Activated naive CD4-positive, alpha-beta T cell (primary cell): Measurements from ENCODE around the gene KCNA5.

Experiments used
- DNase-seq, 4 experiments: peaks; one replicate each; lab custom pipeline; 2025; lab: John Stamatoyannopoulos, UW

Gene KCNA5

GRCh38 chr12:5043589-5044419, at the start of gene KCNA5:
TSS of gene KCNA5 (plus strand) at chr12:5043879. CDS start at chr12:5044148, 269 bp downstream.
- DNase-seq: no peak

DNA sequence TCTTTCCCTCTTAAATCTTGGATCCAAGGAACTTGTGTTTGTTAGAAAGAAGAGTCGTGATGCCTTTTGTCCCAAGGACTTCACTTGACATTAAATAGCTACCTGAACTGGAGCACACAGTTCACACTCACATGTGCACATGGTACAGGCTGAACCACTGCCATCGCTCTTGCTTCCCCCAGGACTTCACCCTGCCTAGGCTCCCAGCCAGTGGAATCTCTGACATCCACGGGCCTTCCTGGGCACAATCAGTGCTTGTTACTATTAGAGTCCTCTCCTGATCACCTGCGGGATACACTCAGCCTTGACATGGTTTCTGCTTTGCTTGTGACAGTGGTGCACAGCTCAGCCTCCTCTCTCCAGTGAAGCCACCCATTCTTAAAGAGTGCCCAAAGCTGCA, 49.1 kb upstream of the KCNA5 start:
- no peak for DNase-seq

DNA sequence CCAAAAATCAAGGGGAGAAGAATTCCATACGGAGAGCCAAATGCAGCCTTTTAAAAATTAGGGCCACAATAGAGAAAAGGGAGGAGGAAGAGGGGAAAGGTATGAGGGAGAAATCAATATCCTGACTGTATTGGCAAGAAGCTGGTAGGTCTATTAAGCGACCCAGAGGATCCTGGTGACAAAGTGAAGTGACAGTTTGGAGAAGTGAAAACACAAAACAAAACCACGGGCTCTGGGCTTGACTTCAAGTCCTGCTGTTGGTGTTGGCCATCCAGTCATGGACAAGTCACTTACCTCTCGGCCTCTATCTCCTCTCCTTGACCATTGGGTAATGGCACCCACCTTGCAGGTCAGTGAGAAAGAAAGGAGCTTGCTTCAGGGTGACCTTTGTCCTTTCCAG, 47.0 kb upstream of the KCNA5 start:
- DNase-seq: no peak

- no peak for DNase-seq
These were observed 45.7 kb upstream of the KCNA5 start for GRCh38 chr12:4997939-4998338.

- no peak for DNase-seq
These were observed 43.5 kb upstream of the KCNA5 start for GRCh38 chr12:5000204-5000603.

- DNase-seq: no peak
These were observed 42.9 kb upstream of the KCNA5 start for GRCh38 chr12:5000658-5001385.

DNA sequence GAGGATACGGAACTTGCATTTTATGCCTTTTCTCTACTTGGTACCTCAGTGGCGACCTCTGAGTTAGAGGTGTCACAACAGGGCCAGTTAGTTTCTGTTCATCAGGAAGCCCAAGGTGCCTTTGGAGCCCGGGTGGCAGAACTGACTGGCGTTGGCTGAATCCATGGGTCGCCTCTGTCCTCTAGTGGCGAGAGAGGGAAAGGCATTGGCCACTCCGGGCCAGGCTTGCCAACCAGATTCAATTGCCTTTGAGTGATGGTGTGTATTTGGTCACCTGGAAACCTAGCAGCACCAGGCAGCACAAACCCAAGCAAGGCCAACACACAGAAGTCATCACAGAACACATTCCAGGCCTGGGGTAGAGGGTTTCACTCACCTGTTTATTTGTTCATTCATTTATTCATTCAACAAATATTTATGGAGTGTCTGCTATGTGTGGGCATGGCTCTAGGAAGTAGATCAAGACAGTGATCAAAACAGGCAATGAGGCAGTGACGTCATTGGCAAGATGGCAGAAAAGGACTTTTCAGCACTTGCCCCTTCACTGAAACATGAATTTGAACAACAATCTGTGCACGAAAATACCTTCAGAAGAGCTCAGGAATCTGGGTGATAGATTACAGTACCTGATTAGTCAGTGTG, 40.5 kb upstream of the KCNA5 start:
- no peak for DNase-seq

DNA sequence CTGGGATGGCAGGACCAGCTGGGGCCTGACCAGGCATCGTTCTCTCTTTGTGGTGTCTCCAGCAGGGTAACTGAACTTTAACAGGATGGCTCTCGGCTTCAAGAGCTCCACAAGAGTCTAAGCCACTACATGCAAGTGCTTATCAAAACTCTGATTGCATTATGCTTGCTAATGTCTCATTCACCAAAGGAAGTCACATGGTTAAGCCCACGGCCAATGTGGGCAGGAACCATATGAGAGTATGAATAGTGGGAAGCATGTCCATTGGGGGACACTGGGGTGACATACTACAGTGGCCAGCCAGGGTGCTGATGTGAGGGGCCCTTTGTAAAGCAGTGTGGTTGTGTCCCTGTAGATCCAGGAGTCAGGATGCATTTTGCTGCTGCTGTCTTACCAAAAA, 35.0 kb upstream of the KCNA5 start:
- DNase-seq: no peak

GRCh38 chr12:5010151-5010550, 33.5 kb upstream of the KCNA5 start:
- no peak for DNase-seq

- no peak for DNase-seq
These were observed 31.3 kb upstream of the KCNA5 start for GRCh38 chr12:5012337-5012736.

DNA sequence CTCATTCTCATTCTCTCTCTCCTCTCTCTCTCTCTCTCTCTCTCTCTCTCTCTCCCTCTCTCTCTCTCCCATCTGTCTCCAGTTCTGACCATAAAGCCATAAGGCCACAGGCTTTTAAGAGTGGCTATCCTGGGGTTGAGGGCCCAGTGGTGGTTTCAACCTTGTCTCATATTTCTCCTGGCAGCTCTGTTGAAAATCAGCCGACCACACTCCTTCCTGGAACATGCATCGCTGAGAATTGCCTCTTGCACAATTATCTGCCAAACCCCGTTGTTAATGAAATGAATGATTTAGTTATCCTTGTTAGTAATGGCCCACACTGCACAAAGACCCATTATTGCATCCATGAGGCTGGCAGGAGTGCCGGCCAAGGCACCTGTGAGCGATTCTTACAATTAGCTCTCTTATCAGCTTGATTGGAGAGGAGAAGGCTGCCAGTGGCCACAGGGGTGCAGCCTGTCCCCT, 30.4 kb upstream of the KCNA5 start:
- no peak for DNase-seq

GRCh38 chr12:5014269-5014668, 29.4 kb upstream of the KCNA5 start:
- DNase-seq: no peak

GRCh38 chr12:5015711-5016492, 27.8 kb upstream of the KCNA5 start:
- DNase-seq: no peak

DNA sequence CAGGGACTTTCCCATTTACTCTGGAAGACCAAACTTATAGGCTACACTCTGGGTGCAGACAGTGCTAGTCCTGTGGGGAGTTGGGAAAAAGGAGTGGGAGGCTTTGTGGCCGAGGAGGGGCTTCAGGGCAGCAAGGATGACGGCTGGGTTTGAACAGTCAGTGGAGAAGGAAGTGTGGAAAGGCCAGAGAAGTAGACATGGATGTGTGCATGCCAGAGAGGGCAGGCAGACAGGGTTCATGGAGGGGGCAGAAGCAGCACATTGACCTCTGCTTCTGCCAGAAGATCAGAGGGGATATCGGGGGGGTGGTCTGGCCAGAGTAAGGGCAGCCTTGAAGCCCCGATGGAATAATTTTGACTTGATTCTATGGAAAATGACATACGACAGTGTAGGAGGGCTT, 27.2 kb upstream of the KCNA5 start:
- DNase-seq: no peak

- no peak for DNase-seq
These were observed 25.9 kb upstream of the KCNA5 start for GRCh38 chr12:5017638-5018348.

DNA sequence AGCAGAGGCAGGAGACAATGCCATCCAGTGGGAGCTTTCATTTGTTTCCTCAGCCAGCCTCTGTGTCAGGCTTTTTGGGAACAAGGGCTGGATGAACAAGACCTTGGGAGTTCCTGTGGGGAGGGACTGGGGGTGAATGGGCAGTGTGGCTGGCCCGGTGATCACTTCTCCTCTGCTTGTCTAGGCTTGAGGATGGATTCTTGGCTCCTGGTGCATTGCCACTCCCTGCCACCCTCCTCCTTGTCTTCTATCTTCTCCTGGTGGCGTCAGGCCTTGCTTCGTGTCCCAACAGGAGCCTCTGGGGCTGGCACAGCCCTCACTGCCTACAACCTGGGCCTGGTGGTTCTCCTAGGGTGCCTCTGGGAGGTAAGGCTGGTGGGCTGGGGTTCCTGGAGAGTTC, 25.0 kb upstream of the KCNA5 start:
- DNase-seq: no peak

- DNase-seq: no peak
These were observed 21.7 kb upstream of the KCNA5 start for GRCh38 chr12:5022025-5022424.

DNA sequence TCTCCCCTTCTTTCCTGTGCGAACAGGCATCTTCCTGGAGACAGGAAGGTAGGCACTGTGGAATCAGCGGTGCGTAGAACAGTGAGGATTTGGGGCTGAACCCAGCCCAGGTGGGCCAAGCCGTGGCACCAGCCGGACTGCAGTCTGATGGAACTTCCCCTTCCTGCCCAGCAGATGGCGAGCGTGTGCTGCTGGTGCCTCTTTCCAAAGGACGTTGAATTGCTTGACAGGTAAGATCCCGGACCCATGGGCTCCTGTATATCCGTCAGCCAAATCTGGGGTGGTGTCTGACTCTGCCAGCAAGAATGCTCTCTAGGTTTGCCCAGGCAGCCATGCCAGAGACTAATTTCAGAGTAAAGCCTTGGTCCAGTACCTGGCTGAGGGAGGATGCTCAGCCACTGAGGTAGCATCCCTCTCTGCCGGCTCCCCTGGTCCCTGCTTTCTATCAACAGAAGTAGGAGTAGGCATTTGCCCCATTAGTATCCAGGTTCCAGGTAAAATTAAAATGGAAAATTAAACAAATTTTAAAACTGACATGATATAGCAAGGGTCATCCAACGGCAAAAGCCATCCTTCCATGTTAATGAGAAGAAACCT, 21.1 kb upstream of the KCNA5 start:
- peak in 1 of 4 experiments; percentile 12 for DNase-seq

DNA sequence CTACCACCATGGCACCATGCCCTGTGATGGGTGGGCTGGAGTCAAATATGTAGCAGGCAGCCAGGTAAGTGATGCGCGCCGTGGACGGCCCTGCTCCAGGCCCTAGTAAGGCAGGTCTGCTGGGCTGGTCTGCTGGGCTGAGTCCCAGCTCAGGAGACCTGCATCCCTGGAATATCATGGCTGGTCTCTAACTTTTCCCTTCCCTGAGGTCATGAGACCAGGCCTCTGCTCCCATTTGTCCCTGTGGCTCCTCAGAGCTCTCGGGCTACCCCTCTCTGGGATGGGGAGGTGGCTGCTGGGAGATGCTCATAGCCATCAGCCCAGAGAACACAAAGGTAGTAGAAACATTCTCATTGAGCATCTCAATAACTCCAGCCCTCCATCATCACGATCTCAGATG, 19.8 kb upstream of the KCNA5 start:
- DNase-seq: no peak

- no peak for DNase-seq
These were observed 17.2 kb upstream of the KCNA5 start for GRCh38 chr12:5026342-5026938.
